HG03025 (cell line): ENCODE data around the gene WDTC1.
"Not testable (repeated sequence)": the region's sequence is repeated elsewhere in the genome, so short reads cannot be mapped to it uniquely, and the experiment has no call there.

Experiments
- ATAC-seq: cut with Tn5 transposase; IDR thresholded peaks from one replicate; pipeline ENCODE4 v1.9.1; 2021; ENCODE audit warnings: mild to moderate bottlenecking, moderate library complexity; ENCODE audit not compliant: unreplicated experiment, low FRiP score

Gene WDTC1, protein sequence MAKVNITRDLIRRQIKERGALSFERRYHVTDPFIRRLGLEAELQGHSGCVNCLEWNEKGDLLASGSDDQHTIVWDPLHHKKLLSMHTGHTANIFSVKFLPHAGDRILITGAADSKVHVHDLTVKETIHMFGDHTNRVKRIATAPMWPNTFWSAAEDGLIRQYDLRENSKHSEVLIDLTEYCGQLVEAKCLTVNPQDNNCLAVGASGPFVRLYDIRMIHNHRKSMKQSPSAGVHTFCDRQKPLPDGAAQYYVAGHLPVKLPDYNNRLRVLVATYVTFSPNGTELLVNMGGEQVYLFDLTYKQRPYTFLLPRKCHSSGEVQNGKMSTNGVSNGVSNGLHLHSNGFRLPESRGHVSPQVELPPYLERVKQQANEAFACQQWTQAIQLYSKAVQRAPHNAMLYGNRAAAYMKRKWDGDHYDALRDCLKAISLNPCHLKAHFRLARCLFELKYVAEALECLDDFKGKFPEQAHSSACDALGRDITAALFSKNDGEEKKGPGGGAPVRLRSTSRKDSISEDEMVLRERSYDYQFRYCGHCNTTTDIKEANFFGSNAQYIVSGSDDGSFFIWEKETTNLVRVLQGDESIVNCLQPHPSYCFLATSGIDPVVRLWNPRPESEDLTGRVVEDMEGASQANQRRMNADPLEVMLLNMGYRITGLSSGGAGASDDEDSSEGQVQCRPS

GRCh38 chr1:27234049-27234882 is at the start of gene WDTC1:
Gene WDTC1 (plus strand): TSS chr1:27234632. CDS start chr1:27261055, 26,423 bp downstream.
- ATAC-seq = peak; percentile 79

- ATAC-seq = not testable (repeated sequence)
Measured at GRCh38 chr1:27184665-27185064, 49.8 kb upstream of the WDTC1 start.

GRCh38 chr1:27192039-27192529 is 42.3 kb upstream of the WDTC1 start:
- ATAC-seq = no peak

DNA sequence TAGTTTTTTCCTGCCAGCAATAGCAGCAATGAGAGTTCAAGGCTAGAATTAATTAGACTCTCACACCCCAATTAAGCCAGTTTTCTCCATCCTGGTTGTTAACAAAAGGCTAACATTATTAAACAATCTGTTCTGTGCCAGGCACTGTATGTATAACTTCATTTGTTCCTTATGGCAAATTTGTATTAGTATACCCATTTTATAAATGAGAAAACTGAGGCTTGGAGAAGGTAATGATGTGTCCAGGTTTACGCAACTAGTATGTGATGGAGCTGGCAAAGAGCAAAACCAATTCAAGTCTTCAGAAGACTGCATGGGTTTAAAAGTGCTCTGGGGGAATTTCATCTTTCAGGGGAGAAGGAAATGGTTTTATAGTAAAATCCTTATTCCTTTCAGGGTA is 41.2 kb upstream of the WDTC1 start:
- no peak for ATAC-seq

DNA sequence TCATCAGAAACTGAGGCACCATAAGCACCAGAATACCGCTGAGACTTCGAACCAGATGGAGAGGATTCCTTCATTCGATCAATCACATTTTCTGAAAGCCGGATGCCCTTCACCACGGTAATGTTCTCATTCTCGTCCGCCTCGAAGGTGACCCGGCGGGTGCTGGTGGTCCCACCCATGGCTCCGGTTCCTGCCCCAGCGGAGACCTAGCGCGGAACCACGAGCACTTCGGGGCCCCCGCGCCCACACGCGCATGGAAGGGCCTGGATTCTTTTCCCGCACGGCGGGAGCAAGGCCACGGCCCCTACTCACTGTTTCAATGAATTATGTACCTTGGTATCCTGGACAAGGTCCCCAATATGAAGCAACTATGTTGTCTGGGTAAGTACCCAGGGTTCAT is 33.1 kb upstream of the WDTC1 start:
- ATAC-seq = no peak

- ATAC-seq = no peak
Measured at GRCh38 chr1:27203946-27204345, 30.5 kb upstream of the WDTC1 start.

DNA sequence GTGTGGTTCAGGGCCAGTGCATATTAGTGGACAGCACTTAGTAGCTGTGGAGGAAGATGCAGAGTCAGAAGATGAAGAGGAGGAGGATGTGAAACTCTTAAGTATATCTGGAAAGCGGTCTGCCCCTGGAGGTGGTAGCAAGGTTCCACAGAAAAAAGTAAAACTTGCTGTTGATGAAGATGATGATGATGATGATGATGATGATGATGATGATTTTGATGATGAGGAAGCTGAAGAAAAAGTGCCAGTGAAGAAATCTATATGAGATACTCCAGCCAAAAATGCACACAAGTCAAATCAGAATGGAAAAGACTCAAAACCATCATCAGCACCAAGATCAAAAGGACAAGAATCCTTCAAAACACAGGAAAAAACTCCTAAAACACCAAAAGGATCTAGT is 27.2 kb upstream of the WDTC1 start:
- not testable (repeated sequence) for ATAC-seq

DNA sequence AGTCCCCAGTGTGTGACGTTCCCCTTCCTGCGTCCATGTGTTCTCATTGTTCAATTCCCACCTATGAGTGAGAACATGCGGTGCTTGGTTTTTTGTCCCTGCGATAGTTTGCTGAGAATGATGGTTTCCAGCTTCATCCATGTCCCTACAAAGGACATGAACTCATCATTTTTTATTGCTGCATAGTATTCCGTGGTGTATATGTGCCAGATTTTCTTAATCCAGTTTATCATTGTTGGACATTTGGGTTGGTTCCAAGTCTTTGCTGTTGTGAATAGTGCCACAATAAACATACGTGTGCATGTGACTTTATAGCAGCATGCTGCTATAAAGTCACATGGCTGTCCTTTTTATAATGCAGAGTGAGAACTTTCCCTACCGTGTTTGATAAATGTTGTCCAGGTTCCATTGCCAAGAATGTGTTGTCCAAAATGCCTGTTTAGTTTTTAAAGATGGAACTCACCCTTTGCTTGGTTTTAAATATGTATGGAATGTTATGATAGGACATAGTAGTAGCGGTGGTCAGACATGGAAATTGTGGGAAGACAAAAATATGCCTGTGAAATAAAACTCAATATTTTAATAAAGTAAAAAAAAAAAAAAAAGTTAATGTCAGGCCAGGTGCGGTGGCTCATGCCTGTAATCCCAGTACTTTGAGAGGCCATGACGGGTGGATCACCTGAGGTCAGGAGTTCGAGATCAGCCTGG is 26.1 kb upstream of the WDTC1 start:
- not testable (repeated sequence) for ATAC-seq

- no peak for ATAC-seq
Measured at GRCh38 chr1:27216466-27216865, 18.0 kb upstream of the WDTC1 start.

DNA sequence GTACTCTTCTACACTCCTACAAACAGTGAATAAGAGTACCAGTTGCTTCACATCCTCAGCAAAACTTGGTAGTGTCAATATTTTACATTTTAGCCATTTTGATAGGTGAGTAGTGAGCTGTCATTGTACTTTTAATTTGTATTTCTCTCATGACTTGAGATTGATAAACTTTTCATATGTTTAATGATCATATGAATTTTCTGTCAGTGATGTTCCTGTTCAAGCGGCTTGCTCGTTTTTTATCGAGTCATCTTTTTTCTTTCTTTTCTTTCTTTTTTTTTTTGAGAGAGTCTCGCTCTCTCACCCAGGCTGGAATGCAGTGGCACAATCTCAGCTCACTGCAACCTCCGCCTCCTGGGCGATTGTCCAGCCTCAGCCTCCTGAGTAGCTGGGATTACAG is 17.0 kb upstream of the WDTC1 start:
- no peak for ATAC-seq

GRCh38 chr1:27218736-27219135 is 15.7 kb upstream of the WDTC1 start:
- ATAC-seq = no peak

GRCh38 chr1:27220096-27220495 is 14.3 kb upstream of the WDTC1 start:
- no peak for ATAC-seq

- ATAC-seq = not testable (repeated sequence)
Measured at GRCh38 chr1:27220702-27221497, 13.5 kb upstream of the WDTC1 start.

DNA sequence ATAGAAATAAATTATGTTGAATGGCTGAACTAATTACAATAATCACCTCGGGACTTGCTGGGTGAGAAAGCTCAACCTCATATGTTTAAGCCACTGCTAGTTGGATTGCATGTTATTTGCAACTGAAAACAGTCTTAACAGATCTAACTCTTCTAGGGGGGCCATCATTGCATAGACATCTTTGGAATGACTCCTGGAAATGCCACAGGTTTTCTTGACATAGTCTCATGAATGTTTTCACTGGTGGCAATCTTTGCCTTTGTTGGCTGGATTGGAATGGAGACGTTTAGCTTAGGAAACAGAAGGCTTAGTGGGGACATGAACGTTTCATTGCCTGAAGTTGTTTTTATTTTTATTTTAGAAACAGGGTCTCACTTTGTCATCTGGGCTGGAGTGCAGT is 8.8 kb upstream of the WDTC1 start:
- no peak for ATAC-seq

- ATAC-seq = no peak
Measured at GRCh38 chr1:27227765-27228164, 6.7 kb upstream of the WDTC1 start.

DNA sequence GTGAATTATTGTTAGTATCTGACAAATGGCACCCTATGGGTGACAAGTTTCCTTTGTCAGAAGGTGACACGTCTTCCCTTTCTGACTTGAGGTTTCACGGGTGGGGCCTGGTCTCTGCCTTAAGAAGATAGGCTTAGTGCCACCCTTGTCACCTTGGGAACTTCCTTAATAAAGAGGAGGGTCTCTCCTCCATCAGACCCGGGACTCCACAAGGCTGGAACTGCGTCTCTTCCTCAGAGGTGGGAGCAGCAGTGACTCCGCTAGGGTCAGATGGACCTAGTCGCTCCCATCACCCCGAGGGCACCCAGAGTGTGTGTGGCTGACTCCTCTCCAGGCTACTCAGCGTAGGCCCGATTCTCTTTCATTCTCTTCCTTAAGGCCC is 774 bp upstream of the WDTC1 start:
- ATAC-seq = no peak

DNA sequence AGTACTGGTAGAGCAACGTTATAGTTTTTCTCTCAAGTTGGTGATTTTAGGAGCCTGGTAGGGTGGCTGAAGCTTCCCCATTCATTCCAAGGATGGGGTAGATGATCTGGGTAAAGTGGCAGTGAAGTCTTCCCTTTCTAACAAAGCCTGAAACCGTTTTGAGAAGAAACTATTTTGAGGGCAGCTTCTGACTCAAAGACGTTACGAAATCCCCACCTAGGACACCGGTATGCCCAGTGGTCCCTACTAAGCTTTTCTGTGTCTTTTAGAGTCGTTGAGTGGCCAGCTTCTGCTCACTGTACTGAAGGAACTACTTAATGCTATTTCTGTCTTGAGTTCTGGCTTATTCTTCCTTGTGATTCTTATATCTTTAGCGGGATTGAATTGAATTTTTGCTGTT is 1.4 kb downstream of the WDTC1 start:
- no peak for ATAC-seq

- no peak for ATAC-seq
Measured at GRCh38 chr1:27237112-27237511, 2.7 kb downstream of the WDTC1 start.

GRCh38 chr1:27238032-27238431 is 3.6 kb downstream of the WDTC1 start:
- no peak for ATAC-seq

DNA sequence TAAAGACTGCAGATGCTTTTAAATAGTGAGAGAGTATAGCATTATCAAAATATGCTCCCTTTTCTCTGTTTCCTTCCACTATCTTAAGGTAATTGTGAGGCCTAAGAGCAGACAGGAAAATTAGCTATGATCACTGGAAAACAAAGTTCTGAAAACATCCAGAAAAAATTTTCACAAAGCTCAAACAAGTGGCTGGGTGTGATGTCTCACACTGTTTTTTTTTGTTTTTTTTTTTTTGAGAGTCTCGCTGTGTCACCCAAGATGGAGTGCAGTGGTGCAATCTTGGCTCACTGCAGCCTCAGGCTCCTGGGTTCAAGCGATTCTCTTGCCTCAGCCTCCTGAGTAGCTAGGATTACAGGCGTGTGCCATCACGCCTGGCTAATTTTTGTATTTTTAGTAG is 7.2 kb downstream of the WDTC1 start:
- ATAC-seq = no peak
